Adrenal gland (tissue), 5 donors: ENCODE results near the gene FHIT.

Experiments
- CTCF ChIP-seq, 6 experiments: fragments of 450-650 bp in 4 of 6; fragments of 200-600 bp in 2 of 6; sonication (generic) in 1 of 6; IDR thresholded peaks; 1 replicate in 5 of 6; 2 replicates in 1 of 6; pipeline versions ENCODE4 v1.5.1 to v1.8.0; 2016 to 2021; ENCODE audit warnings: antibody characterized with exemption in 6 of 6, mild to moderate bottlenecking in 2 of 6, moderate library complexity in 1 of 6
- POLR2A ChIP-seq, 2 donors: fragments of 450-650 bp; IDR thresholded peaks; one replicate each; pipeline ENCODE4 v1.6.1; 2017; ENCODE audit warnings: antibody characterized with exemption in 2 of 2, mild to moderate bottlenecking in 2 of 2, moderate library complexity in 1 of 2
- donor health status: DM: no; HTN: no; CAD: no.

- TF ChIP-seq POLR2A (IDR thresholded peaks at IDR 0.05) (no peak), CTCF (IDR thresholded peaks at IDR 0.05) (no peak)
Measured at GRCh38 chr3:60720736-60721135, 530.5 kb downstream of the FHIT start.
